Activated CD4-positive, CD25-positive, alpha-beta regulatory T cell (primary cell): Measurements from ENCODE around the gene POMGNT2.

Experiments
- DNase-seq, 4 experiments: peaks; one replicate each; lab custom pipeline; 2025; lab: John Stamatoyannopoulos, UW

Gene POMGNT2

DNA sequence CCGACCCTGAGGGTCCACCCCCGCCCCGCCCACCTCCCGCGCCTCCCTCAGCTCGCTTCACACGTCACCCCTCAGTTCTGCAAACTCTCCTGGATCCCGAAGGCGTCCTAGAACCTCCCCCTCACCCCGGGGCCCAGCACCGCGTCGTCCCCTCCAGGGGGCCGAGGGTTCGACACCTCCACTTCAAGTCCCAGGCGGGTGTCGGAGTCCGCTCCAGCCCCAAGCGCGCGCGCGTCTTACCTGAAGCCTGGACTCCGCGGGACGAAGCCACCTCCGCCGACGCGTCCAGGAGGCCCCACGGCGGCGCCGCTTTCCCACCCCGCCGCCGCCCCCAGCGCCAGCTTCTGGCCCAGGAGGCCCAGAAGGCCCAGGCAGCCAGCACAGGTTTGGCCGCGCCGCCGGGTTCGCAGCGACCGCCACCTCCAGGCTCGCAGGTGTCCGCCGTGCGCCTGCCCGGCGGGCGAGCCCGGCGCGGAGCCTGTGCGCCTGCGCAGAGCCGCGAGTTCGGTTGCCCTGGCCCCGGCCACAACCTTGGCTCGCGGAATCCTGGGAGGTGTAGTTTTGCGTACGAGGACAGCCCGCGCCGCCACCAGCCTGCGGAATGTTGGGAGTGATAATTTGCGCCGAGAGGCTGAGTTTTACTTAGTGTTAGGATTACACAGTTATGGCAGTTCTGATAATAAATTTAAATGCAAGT lies at the start of gene POMGNT2:
POMGNT2 (minus strand) TSS at position 484 of the 697 bp plus-strand sequence. CDS start 24,648 bp downstream, outside the sequence.
- DNase-seq: peak; percentile 62 to 80 (median 74)

DNA sequence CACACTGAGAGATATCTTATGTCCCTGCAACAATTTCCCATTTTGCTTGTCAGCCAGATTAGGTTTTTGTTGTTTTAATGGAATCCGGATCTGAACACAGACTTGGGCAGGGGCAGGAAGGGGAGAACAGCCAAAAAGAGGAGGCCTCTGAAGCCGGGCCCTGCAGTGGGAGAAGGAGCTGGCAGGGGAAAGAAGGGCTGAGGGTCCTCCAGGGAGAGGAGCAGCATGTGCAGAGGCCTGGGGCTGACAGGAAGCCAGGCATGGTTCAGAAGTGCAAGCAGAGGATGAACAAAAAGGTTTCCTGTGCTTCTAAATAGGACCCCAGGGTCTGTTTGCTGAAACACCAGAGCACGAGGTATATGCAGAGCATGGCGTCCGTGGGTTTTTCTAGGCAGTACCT lies 49.1 kb upstream of the POMGNT2 start:
- no peak for DNase-seq

DNA sequence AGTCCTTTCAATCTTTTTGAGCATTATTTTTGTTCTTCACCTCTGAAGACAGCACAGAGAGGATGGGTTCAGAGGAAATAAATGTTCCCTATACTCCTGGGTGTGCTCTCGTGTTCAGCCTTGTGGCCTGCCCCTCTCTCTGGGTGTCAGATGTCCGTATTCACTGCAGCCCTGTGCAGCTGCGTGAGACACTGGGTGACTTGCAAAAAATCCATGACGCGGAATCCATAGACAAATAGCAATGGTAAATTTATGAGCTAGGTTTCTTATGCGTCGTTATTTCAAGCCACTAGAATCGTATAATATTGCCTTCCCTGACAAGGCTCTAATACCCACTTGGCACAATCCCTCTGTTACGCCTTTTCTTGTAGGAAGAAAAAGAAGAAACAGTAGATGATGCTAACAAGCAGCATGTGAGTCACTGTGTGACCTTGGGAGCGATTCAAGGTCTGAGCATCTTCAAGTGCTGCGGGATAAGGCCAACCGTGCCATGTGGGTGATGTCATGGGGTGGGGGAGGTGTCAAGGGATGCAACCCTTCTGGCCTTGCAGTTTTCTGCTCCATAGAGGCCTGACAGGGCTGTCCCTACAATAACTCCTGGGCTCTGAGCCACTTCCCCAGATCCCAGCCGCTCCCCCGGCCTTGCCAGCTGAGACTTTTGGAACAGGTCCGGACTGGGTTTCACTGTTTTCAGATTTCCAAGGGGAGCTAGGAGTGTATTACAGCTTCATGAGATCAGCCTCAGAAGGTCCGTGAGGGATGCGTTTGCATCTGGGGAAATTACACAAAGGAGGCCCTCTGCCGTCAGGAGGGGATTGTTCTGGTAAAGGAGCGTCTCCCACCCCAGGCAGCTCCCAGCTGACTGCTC lies 47.6 kb upstream of the POMGNT2 start:
- no peak for DNase-seq

GRCh38 chr3:43152649-43153048 lies 46.8 kb upstream of the POMGNT2 start:
- DNase-seq: no peak

GRCh38 chr3:43148033-43148432 lies 42.2 kb upstream of the POMGNT2 start:
- DNase-seq: no peak

- DNase-seq: no peak
Measured at GRCh38 chr3:43146599-43146998, 40.7 kb upstream of the POMGNT2 start.

DNA sequence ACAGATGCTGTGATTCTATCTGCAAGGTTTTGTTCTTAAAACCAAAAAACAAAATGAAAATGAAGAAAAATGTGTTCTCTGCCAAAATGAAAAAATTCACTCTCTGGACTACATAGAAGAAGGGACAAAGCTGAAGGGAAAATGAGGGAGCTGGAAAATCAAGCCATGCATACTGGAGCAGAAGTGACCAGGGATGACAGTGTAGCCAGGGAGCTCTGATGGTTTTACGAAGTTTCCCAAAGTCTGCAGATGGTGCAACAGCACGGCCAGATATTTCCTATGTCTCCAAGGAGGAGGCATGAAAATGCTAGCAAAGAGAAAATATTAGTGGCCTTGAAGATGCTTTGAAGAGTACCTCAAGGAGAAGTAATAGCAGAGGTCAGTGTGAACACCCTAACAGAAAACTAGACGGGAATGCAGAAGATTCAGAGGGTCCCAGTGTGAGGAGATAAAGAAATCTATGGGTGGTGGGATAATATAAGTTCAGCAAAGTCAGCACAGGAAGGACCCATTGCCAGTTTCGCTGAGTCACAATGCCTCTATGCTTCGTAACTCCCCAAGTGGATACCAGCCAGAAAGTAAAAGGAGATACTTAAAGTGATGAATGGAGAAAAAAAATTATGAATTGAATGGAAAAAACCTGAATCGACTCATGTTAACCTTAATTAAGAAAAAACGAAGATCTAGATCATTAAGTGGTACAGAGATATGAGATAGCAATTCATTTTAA lies 39.0 kb upstream of the POMGNT2 start:
- no peak for DNase-seq

GRCh38 chr3:43142472-43142871 lies 36.6 kb upstream of the POMGNT2 start:
- DNase-seq: no peak

- DNase-seq: no peak
Measured at GRCh38 chr3:43138488-43139231, 32.8 kb upstream of the POMGNT2 start.

DNA sequence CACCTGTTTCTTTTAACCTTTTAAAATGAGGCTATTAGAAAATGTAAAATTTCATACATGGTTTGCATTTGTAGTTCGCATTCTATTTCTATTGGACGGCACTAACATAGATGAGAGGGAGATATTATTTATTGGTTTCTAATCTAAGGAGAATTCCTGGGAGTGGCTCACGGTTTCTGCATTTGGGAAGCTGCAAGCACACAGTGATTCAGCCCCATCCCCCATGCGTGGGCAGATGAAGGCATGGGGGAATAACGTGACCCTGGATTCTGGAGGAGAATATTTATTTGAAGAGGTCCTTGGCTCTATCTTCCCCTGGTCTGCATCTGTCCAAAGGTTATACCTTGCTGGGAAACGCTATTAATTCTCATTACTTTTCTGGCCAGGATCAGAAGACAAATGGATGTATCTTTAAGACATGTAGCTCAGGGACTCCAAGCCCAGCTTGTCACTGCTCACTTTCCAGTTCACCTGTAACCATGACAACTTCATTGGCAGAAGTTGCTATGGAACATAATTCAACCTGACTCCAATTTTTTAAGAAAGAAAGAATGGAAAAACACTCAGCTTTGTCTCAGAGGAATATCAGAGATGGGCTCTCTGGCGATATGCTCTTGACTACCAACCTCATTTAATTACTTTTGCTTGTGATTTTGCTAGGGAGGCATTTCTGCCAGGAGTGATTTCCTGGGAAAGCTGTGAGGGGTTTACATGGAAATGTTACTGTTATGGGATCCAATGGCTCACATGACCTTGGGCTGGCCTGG lies 27.2 kb upstream of the POMGNT2 start:
- no peak for DNase-seq

DNA sequence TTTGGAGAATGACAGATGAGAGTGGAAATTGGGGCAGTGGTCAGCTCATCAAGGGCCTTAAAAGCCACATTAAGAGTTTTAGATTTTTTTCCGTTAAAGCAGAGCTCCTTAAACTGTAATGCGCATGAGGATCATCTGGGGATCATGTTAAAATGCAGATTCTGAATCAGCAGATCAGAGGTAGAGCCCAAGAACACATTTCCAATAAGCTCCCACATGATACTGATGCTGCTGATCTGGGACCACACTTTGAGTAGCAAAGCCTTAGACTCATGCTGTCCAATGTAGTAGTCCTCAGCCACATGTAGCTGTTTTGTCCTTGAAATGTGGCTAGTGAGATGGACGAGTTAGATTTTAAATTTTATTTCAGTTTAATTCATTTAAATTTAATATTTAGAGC lies 26.3 kb upstream of the POMGNT2 start:
- DNase-seq: no peak

DNA sequence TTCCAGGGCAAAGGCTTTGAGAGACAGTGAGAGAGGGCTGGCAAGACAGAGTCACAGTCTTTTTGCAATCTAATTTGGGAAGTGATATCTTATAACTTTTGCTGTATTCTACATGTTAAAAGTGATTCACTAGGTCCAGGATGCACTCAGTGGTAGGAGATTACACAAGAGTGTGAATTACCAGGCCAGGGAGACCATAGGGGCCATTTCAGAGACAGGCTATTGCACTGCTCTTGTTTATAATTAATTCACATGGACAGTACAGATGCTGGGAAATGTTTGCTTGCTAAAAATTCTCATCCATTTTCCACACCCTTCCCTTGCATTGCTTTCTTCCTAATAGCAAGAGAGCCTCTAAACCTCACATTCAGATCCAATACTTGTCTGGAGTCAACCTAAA lies 22.6 kb upstream of the POMGNT2 start:
- DNase-seq: no peak

DNA sequence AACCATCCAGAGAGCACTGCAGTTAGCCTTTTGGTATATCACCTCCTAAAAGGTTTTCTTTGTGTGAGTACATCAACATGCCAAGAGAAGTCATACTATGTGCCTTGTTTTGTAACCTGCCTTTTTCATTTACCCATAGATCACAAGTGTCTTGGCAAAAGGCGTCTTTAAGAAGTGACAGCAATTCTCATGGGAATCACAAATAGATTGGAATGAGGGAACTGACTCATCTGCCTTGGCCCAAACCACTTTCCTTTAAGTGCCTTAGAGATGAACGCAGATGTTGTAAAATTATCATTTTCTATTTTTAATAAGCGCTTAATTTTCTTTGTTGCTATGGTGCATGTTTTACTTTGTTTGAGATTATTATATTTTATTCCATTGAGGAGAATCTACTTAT lies 20.7 kb upstream of the POMGNT2 start:
- DNase-seq: no peak

- DNase-seq: no peak
Measured at GRCh38 chr3:43123895-43124294, 18.0 kb upstream of the POMGNT2 start.

DNA sequence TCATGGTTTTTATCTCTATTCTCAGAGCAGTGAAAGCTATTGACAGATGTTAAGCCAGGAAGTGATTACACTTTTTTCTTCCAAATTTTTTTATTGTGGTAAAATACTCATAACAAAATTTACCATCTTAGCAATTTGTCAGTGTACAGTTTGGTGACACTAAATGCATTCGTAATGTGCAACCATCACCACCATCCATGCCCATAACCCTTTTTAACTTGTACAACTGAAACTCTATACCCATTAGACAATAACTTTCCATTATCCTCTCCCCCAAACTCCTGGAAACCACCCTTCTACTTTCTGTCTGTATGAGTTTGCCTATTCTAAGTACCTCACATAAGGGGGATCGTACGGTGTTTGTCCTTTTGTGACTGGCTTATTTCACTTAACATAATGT lies 15.1 kb upstream of the POMGNT2 start:
- DNase-seq: no peak

GRCh38 chr3:43117257-43117656 lies 11.4 kb upstream of the POMGNT2 start:
- DNase-seq: no peak

DNA sequence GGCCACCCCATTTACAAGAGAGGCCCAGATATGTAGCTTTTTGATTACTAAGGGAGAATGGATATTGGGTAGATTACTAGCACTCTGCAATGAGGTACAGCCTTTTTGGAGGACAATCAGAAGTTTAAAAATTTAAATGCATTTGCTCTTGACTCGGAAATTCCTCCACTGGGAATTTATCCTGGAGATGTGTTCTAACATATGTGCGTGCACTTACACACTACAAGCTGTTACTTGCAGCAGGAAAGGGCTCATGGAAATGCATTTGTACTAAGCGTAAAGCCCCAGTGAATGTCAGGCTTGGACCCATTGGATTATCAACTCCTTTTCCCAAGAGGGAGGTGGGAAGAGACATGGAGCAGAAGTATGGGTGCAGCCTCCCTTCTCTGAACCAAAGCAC lies 7.8 kb upstream of the POMGNT2 start:
- no peak for DNase-seq

- no peak for DNase-seq
Measured at GRCh38 chr3:43106293-43106628, 382 bp upstream of the POMGNT2 start.

GRCh38 chr3:43104660-43105595 lies 951 bp downstream of the POMGNT2 start:
- DNase-seq: no peak

- no peak for DNase-seq
Measured at GRCh38 chr3:43104039-43104438, 1.8 kb downstream of the POMGNT2 start.
